GM19372 (cell line): ENCODE data around the gene DNTT.

Experiments used
- ATAC-seq: cut with Tn5 transposase; IDR thresholded peaks from one replicate; pipeline ENCODE4 v1.9.1; 2021; ENCODE audit warnings: mild to moderate bottlenecking, low read depth, moderate library complexity; ENCODE audit not compliant: unreplicated experiment

Gene DNTT

GRCh38 chr10:96275685-96276418, 28.4 kb upstream of the DNTT start:
- no peak for ATAC-seq

GRCh38 chr10:96276426-96276825, 27.8 kb upstream of the DNTT start:
- ATAC-seq = no peak

GRCh38 chr10:96276831-96277230, 27.4 kb upstream of the DNTT start:
- no peak for ATAC-seq

- no peak for ATAC-seq
These were observed 25.0 kb upstream of the DNTT start for GRCh38 chr10:96279191-96279641.

GRCh38 chr10:96280859-96281258, 23.4 kb upstream of the DNTT start:
- ATAC-seq = no peak

GRCh38 chr10:96281444-96282029, 22.7 kb upstream of the DNTT start:
- no peak for ATAC-seq

- ATAC-seq = no peak
These were observed 20.9 kb upstream of the DNTT start for GRCh38 chr10:96283351-96283750.

- no peak for ATAC-seq
These were observed 20.5 kb upstream of the DNTT start for GRCh38 chr10:96283756-96284155.

- ATAC-seq = no peak
These were observed 18.9 kb upstream of the DNTT start for GRCh38 chr10:96285331-96285752.

- peak; percentile 61 for ATAC-seq
These were observed 16.7 kb upstream of the DNTT start for GRCh38 chr10:96287392-96288105.

- ATAC-seq = peak; percentile 54
These were observed 16.0 kb upstream of the DNTT start for GRCh38 chr10:96288151-96288621.

- no peak for ATAC-seq
These were observed 14.9 kb upstream of the DNTT start for GRCh38 chr10:96289218-96289910.

- no peak for ATAC-seq
These were observed 13.7 kb upstream of the DNTT start for GRCh38 chr10:96290368-96291133.

GRCh38 chr10:96292971-96293920, 11.0 kb upstream of the DNTT start:
- ATAC-seq = peak; percentile 56

- no peak for ATAC-seq
These were observed 8.8 kb upstream of the DNTT start for GRCh38 chr10:96295475-96295874.

- ATAC-seq = no peak
These were observed 6.7 kb upstream of the DNTT start for GRCh38 chr10:96297486-96297885.

- ATAC-seq = no peak
These were observed 5.9 kb upstream of the DNTT start for GRCh38 chr10:96298362-96298761.

- ATAC-seq = no peak
These were observed 4.9 kb upstream of the DNTT start for GRCh38 chr10:96299383-96299782.

GRCh38 chr10:96301616-96302015, 2.6 kb upstream of the DNTT start:
- no peak for ATAC-seq
